ENCODE data around the gene YEATS2. TPM values are rescaled to one million over a fixed set of nuclear protein-coding genes. Genes with fewer than 3 reads are reported as not detected.

The YEATS2 gene
- total and polyA plus RNA-seq, 2 experiments from 2014 or later, result 15.2 to 72.8 TPM

DNA sequence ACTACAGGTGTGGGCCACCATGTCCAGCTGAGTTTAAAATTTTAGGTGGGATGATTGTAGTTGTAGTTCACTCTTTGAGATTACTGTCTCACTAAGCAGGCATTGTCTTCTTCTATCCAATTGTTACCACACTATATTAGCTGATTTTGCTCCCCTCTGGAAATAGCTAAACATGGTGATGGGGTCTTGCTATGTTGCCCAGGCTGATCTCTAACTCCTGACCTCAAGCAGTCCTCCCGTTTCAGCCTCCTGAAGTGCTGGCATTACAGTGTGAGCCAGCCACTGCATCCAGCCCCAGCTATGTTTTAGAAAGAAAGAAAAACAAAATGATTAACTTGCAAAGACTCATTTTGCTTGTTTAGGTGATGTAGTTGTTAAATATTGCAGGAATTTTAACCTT is 30.6 kb downstream of the YEATS2 start:
- Histone ChIP-seq H4K20me1 (replicated peaks; ENCODE audit: insufficient read depth) (peaks cover 7% of the 10 kb centered on the region), H3K36me3 (ENCODE audit: insufficient read depth) (peaks cover 66% of the 10 kb centered on the region), H3K4me1 (ENCODE audit: insufficient read depth) (no peaks in the 10 kb centered on the region), H3K27ac (ENCODE audit: low read depth) (no peak overlapping the region), H3K4me2 (no peak overlapping the region), H3K27me3 (ENCODE audit: insufficient read depth) (no peaks in the 10 kb centered on the region), H3K9me2 (ENCODE audit: insufficient read depth) (no peaks in the 10 kb centered on the region), H3F3A (replicated peaks; ENCODE audit: low read depth) (no peaks in the 10 kb centered on the region), H3K4me3 (no peak overlapping the region), H2AFZ (no peak overlapping the region), H3K79me2 (replicated peaks; ENCODE audit: insufficient read depth) (peaks cover 15% of the 10 kb centered on the region)
- Mint-ChIP-seq H3K9me3 (no peaks in the 10 kb centered on the region), H3K4me1 (no peaks in the 10 kb centered on the region), H3K4me3 (no peak overlapping the region), H3K27ac (no peak overlapping the region), H3K27me3 (ENCODE audit: insufficient read depth, low read depth, poor library complexity) (peaks cover 4% of the 10 kb centered on the region), H3K36me3 (ENCODE audit: low read depth) (peaks cover 83% of the 10 kb centered on the region)
- no peak for TF ChIP-seq ZNF331 (CRISPR knock-in tag; IDR thresholded peaks at IDR 0.05; ENCODE audit: low read depth)
- no peak for ATAC-seq
- no peak for DNase-seq (ENCODE audit: low spot score)

DNA sequence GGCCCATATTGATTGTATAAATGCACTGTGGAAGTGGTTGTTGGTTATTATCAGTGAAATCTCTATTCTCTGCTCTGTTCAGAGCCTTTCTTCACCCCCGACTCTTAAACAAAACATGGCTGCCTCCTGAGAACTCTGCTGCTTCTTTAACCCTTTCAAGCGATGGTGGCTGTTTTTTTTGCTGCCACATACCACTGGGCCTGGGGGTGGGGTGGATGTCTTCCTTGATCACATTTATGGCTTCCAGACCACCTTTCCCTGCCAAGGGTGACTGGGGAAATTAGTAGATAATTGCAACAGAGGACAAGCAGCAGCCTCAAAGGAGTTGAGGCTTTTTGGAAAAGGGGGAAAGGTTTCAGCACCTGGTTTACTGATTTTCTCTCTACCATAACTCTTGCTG is 32.8 kb downstream of the YEATS2 start:
- no peaks in the 10 kb centered on the region for H3F3A ChIP-seq (replicated peaks; ENCODE audit: low read depth)
- no peak overlapping the region for H3K27ac ChIP-seq (ENCODE audit: low read depth)
- peaks cover 47% of the 10 kb centered on the region for H3K36me3 ChIP-seq (ENCODE audit: insufficient read depth)
- no peaks in the 10 kb centered on the region for H3K4me1 Mint-ChIP-seq
- H3K4me1 ChIP-seq (ENCODE audit: insufficient read depth), result no peaks in the 10 kb centered on the region
- peaks cover 3% of the 10 kb centered on the region; the same call in 1 of the 2 replicates for H4K20me1 ChIP-seq (replicated peaks; ENCODE audit: insufficient read depth)
- no peaks in the 10 kb centered on the region for H3K9me3 Mint-ChIP-seq
- ATAC-seq, result no peak
- H3K27me3 ChIP-seq (ENCODE audit: insufficient read depth), result no peaks in the 10 kb centered on the region
- no peaks in the 10 kb centered on the region for H3K9me2 ChIP-seq (ENCODE audit: insufficient read depth)
- H3K4me3 Mint-ChIP-seq, result no peak overlapping the region
- H3K4me2 ChIP-seq, result no peak overlapping the region
- peaks cover 86% of the 10 kb centered on the region for H3K36me3 Mint-ChIP-seq (ENCODE audit: low read depth)
- no peak overlapping the region for H3K4me3 ChIP-seq
- H2AFZ ChIP-seq, result no peak overlapping the region
- H3K27me3 Mint-ChIP-seq (ENCODE audit: insufficient read depth, low read depth, poor library complexity), result peaks cover 3% of the 10 kb centered on the region
- H3K27ac Mint-ChIP-seq, result no peak overlapping the region
- no peak for DNase-seq (ENCODE audit: low spot score)
- peaks cover 28% of the 10 kb centered on the region for H3K79me2 ChIP-seq (replicated peaks; ENCODE audit: insufficient read depth)
- TF ChIP-seq, protein P1, sequence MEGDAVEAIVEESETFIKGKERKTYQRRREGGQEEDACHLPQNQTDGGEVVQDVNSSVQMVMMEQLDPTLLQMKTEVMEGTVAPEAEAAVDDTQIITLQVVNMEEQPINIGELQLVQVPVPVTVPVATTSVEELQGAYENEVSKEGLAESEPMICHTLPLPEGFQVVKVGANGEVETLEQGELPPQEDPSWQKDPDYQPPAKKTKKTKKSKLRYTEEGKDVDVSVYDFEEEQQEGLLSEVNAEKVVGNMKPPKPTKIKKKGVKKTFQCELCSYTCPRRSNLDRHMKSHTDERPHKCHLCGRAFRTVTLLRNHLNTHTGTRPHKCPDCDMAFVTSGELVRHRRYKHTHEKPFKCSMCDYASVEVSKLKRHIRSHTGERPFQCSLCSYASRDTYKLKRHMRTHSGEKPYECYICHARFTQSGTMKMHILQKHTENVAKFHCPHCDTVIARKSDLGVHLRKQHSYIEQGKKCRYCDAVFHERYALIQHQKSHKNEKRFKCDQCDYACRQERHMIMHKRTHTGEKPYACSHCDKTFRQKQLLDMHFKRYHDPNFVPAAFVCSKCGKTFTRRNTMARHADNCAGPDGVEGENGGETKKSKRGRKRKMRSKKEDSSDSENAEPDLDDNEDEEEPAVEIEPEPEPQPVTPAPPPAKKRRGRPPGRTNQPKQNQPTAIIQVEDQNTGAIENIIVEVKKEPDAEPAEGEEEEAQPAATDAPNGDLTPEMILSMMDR (conservative IDR thresholded peaks at IDR 0.05; ENCODE audit: low read depth in 2 of 2), result no peak
- TF ChIP-seq ZNF114 (CRISPR knock-in tag; IDR thresholded peaks at IDR 0.05) (no peak), STAT1 (IDR thresholded peaks at IDR 0.05; ENCODE audit: unreplicated experiment) (no peak), CREB1 (CRISPR knock-in tag; IDR thresholded peaks at IDR 0.05; ENCODE audit: low read depth) (no peak), POLR2AphosphoS5 (IDR thresholded peaks at IDR 0.05; ENCODE audit: low read depth) (no peak), EZH2phosphoT487 (IDR thresholded peaks at IDR 0.05; ENCODE audit: unreplicated experiment) (no peak)
- TF ChIP-seq, protein P2, sequence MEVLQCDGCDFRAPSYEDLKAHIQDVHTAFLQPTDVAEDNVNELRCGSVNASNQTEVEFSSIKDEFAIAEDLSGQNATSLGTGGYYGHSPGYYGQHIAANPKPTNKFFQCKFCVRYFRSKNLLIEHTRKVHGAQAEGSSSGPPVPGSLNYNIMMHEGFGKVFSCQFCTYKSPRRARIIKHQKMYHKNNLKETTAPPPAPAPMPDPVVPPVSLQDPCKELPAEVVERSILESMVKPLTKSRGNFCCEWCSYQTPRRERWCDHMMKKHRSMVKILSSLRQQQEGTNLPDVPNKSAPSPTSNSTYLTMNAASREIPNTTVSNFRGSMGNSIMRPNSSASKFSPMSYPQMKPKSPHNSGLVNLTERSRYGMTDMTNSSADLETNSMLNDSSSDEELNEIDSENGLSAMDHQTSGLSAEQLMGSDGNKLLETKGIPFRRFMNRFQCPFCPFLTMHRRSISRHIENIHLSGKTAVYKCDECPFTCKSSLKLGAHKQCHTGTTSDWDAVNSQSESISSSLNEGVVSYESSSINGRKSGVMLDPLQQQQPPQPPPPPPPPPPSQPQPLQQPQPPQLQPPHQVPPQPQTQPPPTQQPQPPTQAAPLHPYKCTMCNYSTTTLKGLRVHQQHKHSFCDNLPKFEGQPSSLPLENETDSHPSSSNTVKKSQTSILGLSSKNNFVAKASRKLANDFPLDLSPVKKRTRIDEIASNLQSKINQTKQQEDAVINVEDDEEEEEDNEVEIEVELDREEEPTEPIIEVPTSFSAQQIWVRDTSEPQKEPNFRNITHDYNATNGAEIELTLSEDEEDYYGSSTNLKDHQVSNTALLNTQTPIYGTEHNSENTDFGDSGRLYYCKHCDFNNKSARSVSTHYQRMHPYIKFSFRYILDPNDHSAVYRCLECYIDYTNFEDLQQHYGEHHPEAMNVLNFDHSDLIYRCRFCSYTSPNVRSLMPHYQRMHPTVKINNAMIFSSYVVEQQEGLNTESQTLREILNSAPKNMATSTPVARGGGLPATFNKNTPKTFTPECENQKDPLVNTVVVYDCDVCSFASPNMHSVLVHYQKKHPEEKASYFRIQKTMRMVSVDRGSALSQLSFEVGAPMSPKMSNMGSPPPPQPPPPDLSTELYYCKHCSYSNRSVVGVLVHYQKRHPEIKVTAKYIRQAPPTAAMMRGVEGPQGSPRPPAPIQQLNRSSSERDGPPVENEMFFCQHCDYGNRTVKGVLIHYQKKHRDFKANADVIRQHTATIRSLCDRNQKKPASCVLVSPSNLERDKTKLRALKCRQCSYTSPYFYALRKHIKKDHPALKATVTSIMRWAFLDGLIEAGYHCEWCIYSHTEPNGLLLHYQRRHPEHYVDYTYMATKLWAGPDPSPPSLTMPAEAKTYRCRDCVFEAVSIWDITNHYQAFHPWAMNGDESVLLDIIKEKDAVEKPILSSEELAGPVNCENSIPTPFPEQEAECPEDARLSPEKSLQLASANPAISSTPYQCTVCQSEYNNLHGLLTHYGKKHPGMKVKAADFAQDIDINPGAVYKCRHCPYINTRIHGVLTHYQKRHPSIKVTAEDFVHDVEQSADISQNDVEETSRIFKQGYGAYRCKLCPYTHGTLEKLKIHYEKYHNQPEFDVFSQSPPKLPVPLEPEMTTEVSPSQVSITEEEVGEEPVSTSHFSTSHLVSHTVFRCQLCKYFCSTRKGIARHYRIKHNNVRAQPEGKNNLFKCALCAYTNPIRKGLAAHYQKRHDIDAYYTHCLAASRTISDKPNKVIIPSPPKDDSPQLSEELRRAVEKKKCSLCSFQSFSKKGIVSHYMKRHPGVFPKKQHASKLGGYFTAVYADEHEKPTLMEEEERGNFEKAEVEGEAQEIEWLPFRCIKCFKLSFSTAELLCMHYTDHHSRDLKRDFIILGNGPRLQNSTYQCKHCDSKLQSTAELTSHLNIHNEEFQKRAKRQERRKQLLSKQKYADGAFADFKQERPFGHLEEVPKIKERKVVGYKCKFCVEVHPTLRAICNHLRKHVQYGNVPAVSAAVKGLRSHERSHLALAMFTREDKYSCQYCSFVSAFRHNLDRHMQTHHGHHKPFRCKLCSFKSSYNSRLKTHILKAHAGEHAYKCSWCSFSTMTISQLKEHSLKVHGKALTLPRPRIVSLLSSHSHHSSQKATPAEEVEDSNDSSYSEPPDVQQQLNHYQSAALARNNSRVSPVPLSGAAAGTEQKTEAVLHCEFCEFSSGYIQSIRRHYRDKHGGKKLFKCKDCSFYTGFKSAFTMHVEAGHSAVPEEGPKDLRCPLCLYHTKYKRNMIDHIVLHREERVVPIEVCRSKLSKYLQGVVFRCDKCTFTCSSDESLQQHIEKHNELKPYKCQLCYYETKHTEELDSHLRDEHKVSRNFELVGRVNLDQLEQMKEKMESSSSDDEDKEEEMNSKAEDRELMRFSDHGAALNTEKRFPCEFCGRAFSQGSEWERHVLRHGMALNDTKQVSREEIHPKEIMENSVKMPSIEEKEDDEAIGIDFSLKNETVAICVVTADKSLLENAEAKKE (CRISPR knock-in tag; IDR thresholded peaks at IDR 0.05), result no peak
- TF ChIP-seq, protein P3, sequence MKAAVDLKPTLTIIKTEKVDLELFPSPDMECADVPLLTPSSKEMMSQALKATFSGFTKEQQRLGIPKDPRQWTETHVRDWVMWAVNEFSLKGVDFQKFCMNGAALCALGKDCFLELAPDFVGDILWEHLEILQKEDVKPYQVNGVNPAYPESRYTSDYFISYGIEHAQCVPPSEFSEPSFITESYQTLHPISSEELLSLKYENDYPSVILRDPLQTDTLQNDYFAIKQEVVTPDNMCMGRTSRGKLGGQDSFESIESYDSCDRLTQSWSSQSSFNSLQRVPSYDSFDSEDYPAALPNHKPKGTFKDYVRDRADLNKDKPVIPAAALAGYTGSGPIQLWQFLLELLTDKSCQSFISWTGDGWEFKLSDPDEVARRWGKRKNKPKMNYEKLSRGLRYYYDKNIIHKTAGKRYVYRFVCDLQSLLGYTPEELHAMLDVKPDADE (IDR thresholded peaks at IDR 0.05), result no peak
- TF ChIP-seq, protein P4, sequence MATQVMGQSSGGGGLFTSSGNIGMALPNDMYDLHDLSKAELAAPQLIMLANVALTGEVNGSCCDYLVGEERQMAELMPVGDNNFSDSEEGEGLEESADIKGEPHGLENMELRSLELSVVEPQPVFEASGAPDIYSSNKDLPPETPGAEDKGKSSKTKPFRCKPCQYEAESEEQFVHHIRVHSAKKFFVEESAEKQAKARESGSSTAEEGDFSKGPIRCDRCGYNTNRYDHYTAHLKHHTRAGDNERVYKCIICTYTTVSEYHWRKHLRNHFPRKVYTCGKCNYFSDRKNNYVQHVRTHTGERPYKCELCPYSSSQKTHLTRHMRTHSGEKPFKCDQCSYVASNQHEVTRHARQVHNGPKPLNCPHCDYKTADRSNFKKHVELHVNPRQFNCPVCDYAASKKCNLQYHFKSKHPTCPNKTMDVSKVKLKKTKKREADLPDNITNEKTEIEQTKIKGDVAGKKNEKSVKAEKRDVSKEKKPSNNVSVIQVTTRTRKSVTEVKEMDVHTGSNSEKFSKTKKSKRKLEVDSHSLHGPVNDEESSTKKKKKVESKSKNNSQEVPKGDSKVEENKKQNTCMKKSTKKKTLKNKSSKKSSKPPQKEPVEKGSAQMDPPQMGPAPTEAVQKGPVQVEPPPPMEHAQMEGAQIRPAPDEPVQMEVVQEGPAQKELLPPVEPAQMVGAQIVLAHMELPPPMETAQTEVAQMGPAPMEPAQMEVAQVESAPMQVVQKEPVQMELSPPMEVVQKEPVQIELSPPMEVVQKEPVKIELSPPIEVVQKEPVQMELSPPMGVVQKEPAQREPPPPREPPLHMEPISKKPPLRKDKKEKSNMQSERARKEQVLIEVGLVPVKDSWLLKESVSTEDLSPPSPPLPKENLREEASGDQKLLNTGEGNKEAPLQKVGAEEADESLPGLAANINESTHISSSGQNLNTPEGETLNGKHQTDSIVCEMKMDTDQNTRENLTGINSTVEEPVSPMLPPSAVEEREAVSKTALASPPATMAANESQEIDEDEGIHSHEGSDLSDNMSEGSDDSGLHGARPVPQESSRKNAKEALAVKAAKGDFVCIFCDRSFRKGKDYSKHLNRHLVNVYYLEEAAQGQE (IDR thresholded peaks at IDR 0.05; ENCODE audit: unreplicated experiment), result no peak

All from GM23338 (cell line).